ENCODE results near the gene SPESP1. TPM values are rescaled to one million over a fixed set of nuclear protein-coding genes. Genes with fewer than 3 reads are reported as not detected.
"Not testable (repeated sequence)": the region's sequence is repeated elsewhere in the genome, so short reads cannot be mapped to it uniquely, and the experiment has no call there.

Gene SPESP1
- total and polyA plus RNA-seq, 2 donors (not counting 3 experiments of a cell fraction or from before 2014, with no cell fraction given), result 1.5 to 2.0 TPM

DNA sequence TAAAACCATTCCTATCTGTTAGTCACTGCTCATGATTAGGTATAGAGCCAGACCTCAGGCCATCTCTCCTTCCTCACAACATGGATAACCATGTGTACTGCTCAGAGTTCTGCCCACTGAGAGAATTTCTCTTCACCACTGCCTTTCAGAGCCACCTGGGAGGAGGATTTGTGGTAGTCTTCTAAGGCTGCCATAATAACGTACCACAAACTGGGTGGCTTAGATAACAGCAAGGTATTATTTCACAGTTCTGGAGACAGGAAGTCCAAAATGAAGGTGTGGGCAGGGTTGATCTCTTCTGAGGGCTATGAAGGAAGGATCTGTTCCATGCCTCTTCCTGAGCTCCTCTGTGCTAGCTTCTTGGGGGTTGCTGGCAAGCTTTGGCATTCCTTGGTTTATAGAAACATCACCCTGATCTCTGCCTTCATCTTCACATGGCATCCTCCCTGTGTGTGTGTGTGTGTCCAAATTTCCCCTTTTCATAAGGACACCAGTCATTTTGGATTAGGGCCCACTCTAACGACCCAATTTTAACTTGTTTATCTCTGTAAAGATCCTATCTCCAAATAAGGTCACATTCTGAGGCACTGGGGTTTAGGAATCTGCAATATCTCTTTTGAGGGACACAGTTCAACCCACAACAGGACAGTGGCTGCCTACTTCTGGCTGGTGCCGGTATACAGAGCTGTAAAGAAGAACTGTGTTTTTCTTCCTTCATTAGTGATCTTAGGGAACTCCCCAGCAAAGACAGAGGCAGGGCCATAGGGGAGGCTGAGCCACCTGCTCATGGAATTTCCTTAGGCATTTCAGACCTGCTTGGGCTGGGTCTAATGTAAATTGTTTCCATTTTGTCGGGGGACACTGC lies 42.1 kb downstream of the SPESP1 start:
- DNase-seq (ENCODE audit: low read depth, low spot score) (no peak), FAIRE-seq (no peak)

GRCh38 chr15:68975651-68976160 lies 45.4 kb downstream of the SPESP1 start:
- H2AFZ ChIP-seq (ENCODE audit: low read depth, low read length); H3K9ac ChIP-seq (replicated peaks; ENCODE audit: extremely low read depth, insufficient read depth, low read length); FAIRE-seq; H3K27me3 ChIP-seq (ENCODE audit: control insufficient read depth in 2 of 2, insufficient read depth in 2 of 2, low read length in 2 of 2); dilution Hi-C loops (cut with MboI; ENCODE audit: extremely low pct_ligation_motif_present, low sequenced_read_pairs); POLR2A ChIA-PET; DNase-seq (ENCODE audit: low read depth, low spot score); H3K9me3 ChIP-seq (replicated peaks; ENCODE audit: control insufficient read depth, insufficient read depth, low read length); H3K4me1 ChIP-seq (ENCODE audit: control insufficient read depth, extremely low read depth, insufficient read depth, low read length); H3K36me3 ChIP-seq (ENCODE audit: control insufficient read depth in 2 of 2, extremely low read depth in 1 of 2, insufficient read depth in 2 of 2, low read length in 2 of 2); H4K20me1 ChIP-seq (replicated peaks; ENCODE audit: control insufficient read depth, extremely low read depth, insufficient read depth, low read length); H3K4me2 ChIP-seq (ENCODE audit: insufficient read depth, low read length); H3K27ac ChIP-seq (ENCODE audit: insufficient read depth, low read depth, low read length); H3K9me1 ChIP-seq (replicated peaks; ENCODE audit: control insufficient read depth, extremely low read depth, insufficient read depth, low read length); BruUV-seq (replicated peaks); intact Hi-C loops (cut with micrococcal nuclease); H3K4me3 ChIP-seq (replicated peaks in 1 of 3; ENCODE audit: insufficient read depth in 1 of 3, low read depth in 1 of 3, low read length in 3 of 3); H3K79me2 ChIP-seq (ENCODE audit: control insufficient read depth, insufficient read depth, low read length): not testable (repeated sequence)
- CTCF ChIA-PET, result interaction anchor here (1.0 kb wide), 1 partner anchor 12 kb away, joined by 3 read pairs; no protein-coding TSS in a partner anchor

More for the DNA sequence above, 42.1 kb downstream of the SPESP1 start:
- ChIA-PET CTCF (no interaction called here), POLR2A (no interaction called here)
- Histone ChIP-seq H3K9me3 (replicated peaks; ENCODE audit: control insufficient read depth, insufficient read depth, low read length) (no peaks in the 10 kb centered on the region), H2AFZ (ENCODE audit: low read depth, low read length) (no peak overlapping the region), H3K9me1 (replicated peaks; ENCODE audit: control insufficient read depth, extremely low read depth, insufficient read depth, low read length) (no peaks in the 10 kb centered on the region), H3K36me3 (ENCODE audit: control insufficient read depth in 2 of 2, extremely low read depth in 1 of 2, insufficient read depth in 2 of 2, low read length in 2 of 2) (no peaks in the 10 kb centered on the region), H3K9ac (replicated peaks; ENCODE audit: extremely low read depth, insufficient read depth, low read length) (no peak overlapping the region), H3K79me2 (ENCODE audit: control insufficient read depth, insufficient read depth, low read length) (no peaks in the 10 kb centered on the region), H3K4me2 (ENCODE audit: insufficient read depth, low read length) (no peak overlapping the region), H3K4me3 (replicated peaks in 1 of 3; ENCODE audit: insufficient read depth in 1 of 3, low read depth in 1 of 3, low read length in 3 of 3) (no peak overlapping the region), H3K27ac (ENCODE audit: insufficient read depth, low read depth, low read length) (no peak overlapping the region), H3K4me1 (ENCODE audit: control insufficient read depth, extremely low read depth, insufficient read depth, low read length) (no peaks in the 10 kb centered on the region), H3K27me3 (ENCODE audit: control insufficient read depth in 2 of 2, insufficient read depth in 2 of 2, low read length in 2 of 2) (peaks cover 2 to 16% of the 10 kb centered on the region in 2 experiments), H4K20me1 (replicated peaks; ENCODE audit: control insufficient read depth, extremely low read depth, insufficient read depth, low read length) (no peaks in the 10 kb centered on the region)
- TF ChIP-seq FOS (IDR thresholded peaks at IDR 0.05; ENCODE audit: borderline replicate concordance, insufficient read depth, low read length) (no peak), POLR2A (IDR thresholded peaks at IDR 0.05; ENCODE audit: low read depth, low read length) (no peak), POLR2AphosphoS5 (IDR thresholded peaks at IDR 0.05; ENCODE audit: insufficient read depth, low read depth, low read length) (no peak), JUN (IDR thresholded peaks at IDR 0.05; ENCODE audit: borderline replicate concordance, insufficient read depth, insufficient read length, low read depth) (no peak), MYC (IDR thresholded peaks at IDR 0.05; ENCODE audit: low read depth, low read length) (no peak), EZH2 (IDR thresholded peaks at IDR 0.05; ENCODE audit: borderline replicate concordance, low read depth, low read length, severe bottlenecking) (no peak), GATA2 (IDR thresholded peaks at IDR 0.05; ENCODE audit: insufficient read depth, insufficient read length, low read depth, low read length) (no peak)
- TF ChIP-seq, protein P1, sequence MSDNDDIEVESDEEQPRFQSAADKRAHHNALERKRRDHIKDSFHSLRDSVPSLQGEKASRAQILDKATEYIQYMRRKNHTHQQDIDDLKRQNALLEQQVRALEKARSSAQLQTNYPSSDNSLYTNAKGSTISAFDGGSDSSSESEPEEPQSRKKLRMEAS (IDR thresholded peaks at IDR 0.05; ENCODE audit: insufficient read depth, insufficient read length), result no peak
- TF ChIP-seq, protein P2, sequence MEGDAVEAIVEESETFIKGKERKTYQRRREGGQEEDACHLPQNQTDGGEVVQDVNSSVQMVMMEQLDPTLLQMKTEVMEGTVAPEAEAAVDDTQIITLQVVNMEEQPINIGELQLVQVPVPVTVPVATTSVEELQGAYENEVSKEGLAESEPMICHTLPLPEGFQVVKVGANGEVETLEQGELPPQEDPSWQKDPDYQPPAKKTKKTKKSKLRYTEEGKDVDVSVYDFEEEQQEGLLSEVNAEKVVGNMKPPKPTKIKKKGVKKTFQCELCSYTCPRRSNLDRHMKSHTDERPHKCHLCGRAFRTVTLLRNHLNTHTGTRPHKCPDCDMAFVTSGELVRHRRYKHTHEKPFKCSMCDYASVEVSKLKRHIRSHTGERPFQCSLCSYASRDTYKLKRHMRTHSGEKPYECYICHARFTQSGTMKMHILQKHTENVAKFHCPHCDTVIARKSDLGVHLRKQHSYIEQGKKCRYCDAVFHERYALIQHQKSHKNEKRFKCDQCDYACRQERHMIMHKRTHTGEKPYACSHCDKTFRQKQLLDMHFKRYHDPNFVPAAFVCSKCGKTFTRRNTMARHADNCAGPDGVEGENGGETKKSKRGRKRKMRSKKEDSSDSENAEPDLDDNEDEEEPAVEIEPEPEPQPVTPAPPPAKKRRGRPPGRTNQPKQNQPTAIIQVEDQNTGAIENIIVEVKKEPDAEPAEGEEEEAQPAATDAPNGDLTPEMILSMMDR (IDR thresholded peaks at IDR 0.05; ENCODE audit: extremely low read depth in 1 of 2, insufficient read depth in 1 of 2, low read depth in 1 of 2, low read length in 2 of 2), result no peak
- intact Hi-C loops (cut with micrococcal nuclease) (no loop called here), dilution Hi-C loops (cut with MboI; ENCODE audit: extremely low pct_ligation_motif_present, low sequenced_read_pairs) (no loop called here)
- BruUV-seq (replicated peaks), result no TSS peak
